Pancreas (tissue), 10 donors: Measurements from ENCODE around the gene SLC39A10. TPM values are rescaled to one million over a fixed set of nuclear protein-coding genes. Genes with fewer than 3 reads are reported as not detected.
"Not testable (repeated sequence)": the region's sequence is repeated elsewhere in the genome, so short reads cannot be mapped to it uniquely, and the experiment has no call there.

Experiments
- ATAC-seq, 4 donors: fragments of 200-7000 bp; cut with Tn5 transposase; one replicate each; pipeline versions ENCODE4 v1.8.0 to v1.9.1; 2020; ENCODE audit warnings: mild to moderate bottlenecking in 4 of 4, moderate library complexity in 4 of 4
- DNase-seq, 6 donors: peaks; one replicate each; pipeline ENCODE4 v3.0.0-alpha.2; 2020
- FAIRE-seq: peaks from 2 replicates; lab custom pipeline; 2012; peaks lifted over from hg19 to GRCh38; lab: Jason Lieb, UNC
- H3K27ac ChIP-seq, 4 donors: fragments of 200-600 bp; sonication (generic); 1 replicate in 3 of 4; 2 replicates in 1 of 4; pipeline versions ENCODE4 v1.5.0 to v1.8.0; 2020
- H3K27me3 ChIP-seq, 4 donors: fragments of 200-600 bp; one replicate each; pipeline ENCODE4 v1.8.0; 2021
- H3K36me3 ChIP-seq, 3 donors: fragments of 200-600 bp; sonication (generic) in 1 of 3; one replicate each; pipeline versions ENCODE4 v1.5.0 to v1.8.0; 2020 to 2021
- H3K4me1 ChIP-seq, 3 donors: fragments of 200-600 bp; one replicate each; pipeline ENCODE4 v1.8.0; 2021
- H3K4me3 ChIP-seq, 4 donors: fragments of 200-600 bp; sonication (generic) in 2 of 4; one replicate each; pipeline versions ENCODE4 v1.5.0 to v1.8.0; 2020 to 2021
- H3K9me3 ChIP-seq, 4 donors: fragments of 200-600 bp; one replicate each; pipeline ENCODE4 v1.8.0; 2021
- CTCF ChIP-seq, 4 donors: fragments of 200-600 bp; sonication (generic) in 3 of 4; IDR thresholded peaks; one replicate each; pipeline versions ENCODE4 v1.5.0 to v1.8.0; 2021; ENCODE audit warnings: antibody characterized with exemption in 4 of 4
- WGBS, 2 donors: extraction: QIAGEN DNeasy Blood & Tissue Kit; methylation state at CpG; one replicate each; pipeline ENCODE4 v1.1.7; 2013; 5-methylcytosine and 5-hydroxymethylcytosine counted together
- intact Hi-C, 3 donors: fragments of 100-400 bp; cut with DNase I; formaldehyde crosslinking; loops; one replicate each; pipeline versions ENCODE4 v1.11.1 to v1.14.2; 2022
- polyA plus RNA-seq, 2 donors: library from polyadenylated mRNA; stranded (reverse); fragments of 200-250 nt; gene quantifications; one replicate each; pipeline ENCODE4 v1.2.3, GENCODE V29; 2013
- total RNA-seq, 6 donors: library from RNA; stranded (reverse); fragmentation: NEBNext Ultra II Directional in 4 of 6; extraction: Animal tissue kit (Norgen Biotek cat#: 25700) in 4 of 6; gene quantifications; one replicate each; pipeline versions ENCODE4 v1.2.1 to v1.2.4, GENCODE V29; 2021 to 2023
- donor health status: healthy with polysubstance abuse.
- donor health status: DM: no; HTN: no; CAD: no; lungs with moderate emphysema.
- donor health status: DM: no; HTN: no; CAD: no.
- donor health status: control.
- donor health status: control.
- donor health status: Bipolar disorder and iron deficiency.
- donor health status: DM: yes; HTN: yes; CAD: no.
- donor health status: DM: no; HTN: no; CAD: no.
- donor health status: DM: no; HTN: no; CAD: no.
- donor health status: DM: yes; HTN: yes; CAD: no.

SLC39A10 gene
- total and polyA plus RNA-seq, 8 donors: 6.3 to 17.3 (median 10.9) TPM

DNA sequence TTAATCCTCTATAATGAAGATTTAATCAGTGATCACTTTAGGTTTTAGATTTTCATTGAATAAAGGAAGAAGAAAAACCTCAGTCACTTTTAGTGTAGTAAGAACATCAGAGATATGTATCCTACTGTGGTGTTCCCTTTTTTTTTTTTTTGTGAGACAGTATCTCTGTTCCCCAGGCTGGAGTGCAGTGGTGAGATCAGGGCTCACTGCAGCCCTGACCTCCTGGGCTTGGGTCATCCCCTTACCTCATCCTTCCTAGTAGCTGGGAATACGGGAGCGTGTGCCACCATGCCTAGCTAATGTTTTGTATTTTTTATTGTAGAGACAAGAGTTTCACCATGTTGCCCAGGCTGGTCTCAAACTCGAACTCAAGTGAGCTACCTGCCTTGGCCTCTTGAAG is 5.1 kb downstream of the SLC39A10 start:
- no peaks in the 10 kb centered on the region for H3K9me3 ChIP-seq
- peaks cover 15 to 27% (median 20%) of the 10 kb centered on the region in 3 donors for H3K4me1 ChIP-seq
- FAIRE-seq: no peak
- no peaks in the 10 kb centered on the region for H3K36me3 ChIP-seq
- DNase-seq: no peak
- no peak for ATAC-seq
- H3K27ac ChIP-seq: no peak overlapping the region
- WGBS, 2 donors: 36 to 37% methylated on average over 3 of the region's 3 CpGs
- H3K27me3 ChIP-seq: no peaks in the 10 kb centered on the region
- intact Hi-C loops: no loop called here
- H3K4me3 ChIP-seq: no peak overlapping the region
- no peak for TF ChIP-seq CTCF (IDR thresholded peaks at IDR 0.05)

DNA sequence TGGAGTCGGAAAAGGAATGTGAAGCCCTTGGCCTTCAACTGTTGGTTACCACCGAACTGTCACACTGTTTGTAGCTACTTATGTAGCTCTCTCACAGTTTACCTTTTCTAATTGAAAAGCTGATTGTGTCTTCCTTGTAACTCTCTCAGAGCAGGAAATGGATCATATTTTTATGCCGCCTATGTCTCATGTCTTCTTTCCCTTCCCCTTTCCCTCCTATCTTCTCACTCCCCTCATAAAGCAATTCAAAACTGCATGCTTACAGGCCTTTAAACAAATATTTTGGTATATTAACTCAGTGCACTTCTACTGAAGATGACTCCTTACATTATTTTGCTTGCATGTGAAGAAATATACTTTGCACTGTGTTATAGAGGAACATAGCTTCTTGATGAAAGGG is 6.0 kb downstream of the SLC39A10 start:
- Histone ChIP-seq H3K4me3 (no peak overlapping the region), H3K36me3 (no peaks in the 10 kb centered on the region), H3K27ac (no peak overlapping the region), H3K4me1 (peaks cover 15 to 27% (median 20%) of the 10 kb centered on the region in 3 donors), H3K9me3 (no peaks in the 10 kb centered on the region), H3K27me3 (no peaks in the 10 kb centered on the region)
- no peak for TF ChIP-seq CTCF (IDR thresholded peaks at IDR 0.05)
- DNase-seq (no peak), FAIRE-seq (no peak), ATAC-seq (no peak)
- intact Hi-C loops: no loop called here
- 76 to 81% methylated on average over 3 of the region's 3 CpGs for WGBS, 2 donors

GRCh38 chr2:195664528-195664927 is 7.5 kb downstream of the SLC39A10 start:
- no peaks in the 10 kb centered on the region for H3K9me3 ChIP-seq
- H3K27me3 ChIP-seq: no peaks in the 10 kb centered on the region
- no peak for TF ChIP-seq CTCF (IDR thresholded peaks at IDR 0.05)
- H3K4me3 ChIP-seq: no peak overlapping the region
- WGBS, 2 donors: 15 to 24% methylated on average over 1 of the region's 1 CpG
- FAIRE-seq (peak; percentile 82), ATAC-seq (no peak), DNase-seq (no peak)
- no peaks in the 10 kb centered on the region for H3K36me3 ChIP-seq
- H3K27ac ChIP-seq: no peak overlapping the region
- H3K4me1 ChIP-seq: peaks cover 15 to 27% (median 17%) of the 10 kb centered on the region in 3 donors
- intact Hi-C loops: no loop called here

DNA sequence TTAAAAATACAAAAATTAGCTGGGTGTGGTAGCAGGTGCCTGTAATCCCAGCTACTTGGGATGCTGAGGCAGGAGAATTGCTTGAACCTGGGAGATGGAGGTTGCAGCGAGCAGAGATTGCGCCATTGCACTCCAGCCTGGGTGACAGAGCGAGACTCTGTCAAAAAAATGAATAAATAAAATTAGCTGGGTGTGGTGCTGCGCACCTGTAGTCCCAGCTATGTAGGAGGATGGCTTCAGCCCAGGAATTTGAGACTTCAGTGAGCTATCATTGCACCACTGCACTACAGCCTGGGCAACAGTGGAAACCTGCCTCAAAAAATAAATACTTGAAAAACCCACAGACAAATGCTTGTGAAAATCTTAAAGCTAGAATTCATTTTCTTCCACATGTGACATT is 8.1 kb downstream of the SLC39A10 start:
- H3K4me1 ChIP-seq: peaks cover 11 to 23% (median 15%) of the 10 kb centered on the region in 3 donors
- 93 to 94% methylated on average over 4 of the region's 4 CpGs for WGBS, 2 donors
- intact Hi-C loops, H3K36me3 ChIP-seq, H3K9me3 ChIP-seq, FAIRE-seq, DNase-seq, H3K27ac ChIP-seq, ATAC-seq, H3K4me3 ChIP-seq, H3K27me3 ChIP-seq: not testable (repeated sequence)

- ATAC-seq (peak in 2 of 4 donors; percentile 32 to 52), DNase-seq (no peak), FAIRE-seq (no peak)
- 36 to 38% methylated on average over 3 of the region's 3 CpGs for WGBS, 2 donors
- no peaks in the 10 kb centered on the region for H3K27me3 ChIP-seq
- TF ChIP-seq CTCF (IDR thresholded peaks at IDR 0.05): no peak
- no peaks in the 10 kb centered on the region for H3K9me3 ChIP-seq
- H3K4me1 ChIP-seq: peaks cover 5 to 18% (median 9%) of the 10 kb centered on the region in 3 donors
- no peaks in the 10 kb centered on the region for H3K36me3 ChIP-seq
- intact Hi-C loops: no loop called here
- no peak overlapping the region for H3K27ac ChIP-seq
- H3K4me3 ChIP-seq: no peak overlapping the region
These were observed 9.2 kb downstream of the SLC39A10 start for GRCh38 chr2:195666113-195666712.
